Measurements from ENCODE around the gene LIMA1.

GRCh38 chr12:50195832-50196231, 87.5 kb downstream of the LIMA1 start:
- TF ChIP-seq, protein P1, sequence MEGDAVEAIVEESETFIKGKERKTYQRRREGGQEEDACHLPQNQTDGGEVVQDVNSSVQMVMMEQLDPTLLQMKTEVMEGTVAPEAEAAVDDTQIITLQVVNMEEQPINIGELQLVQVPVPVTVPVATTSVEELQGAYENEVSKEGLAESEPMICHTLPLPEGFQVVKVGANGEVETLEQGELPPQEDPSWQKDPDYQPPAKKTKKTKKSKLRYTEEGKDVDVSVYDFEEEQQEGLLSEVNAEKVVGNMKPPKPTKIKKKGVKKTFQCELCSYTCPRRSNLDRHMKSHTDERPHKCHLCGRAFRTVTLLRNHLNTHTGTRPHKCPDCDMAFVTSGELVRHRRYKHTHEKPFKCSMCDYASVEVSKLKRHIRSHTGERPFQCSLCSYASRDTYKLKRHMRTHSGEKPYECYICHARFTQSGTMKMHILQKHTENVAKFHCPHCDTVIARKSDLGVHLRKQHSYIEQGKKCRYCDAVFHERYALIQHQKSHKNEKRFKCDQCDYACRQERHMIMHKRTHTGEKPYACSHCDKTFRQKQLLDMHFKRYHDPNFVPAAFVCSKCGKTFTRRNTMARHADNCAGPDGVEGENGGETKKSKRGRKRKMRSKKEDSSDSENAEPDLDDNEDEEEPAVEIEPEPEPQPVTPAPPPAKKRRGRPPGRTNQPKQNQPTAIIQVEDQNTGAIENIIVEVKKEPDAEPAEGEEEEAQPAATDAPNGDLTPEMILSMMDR (IDR thresholded peaks at IDR 0.05): no peak
- TF ChIP-seq POLR2A (IDR thresholded peaks at IDR 0.05): no peak

Data from body of pancreas (tissue), 4 donors.